ENCODE results near the gene HPCAL1. TPM values are rescaled to one million over a fixed set of nuclear protein-coding genes. Genes with fewer than 3 reads are reported as not detected.

HPCAL1 gene
- total and polyA plus RNA-seq, 2 experiments from 2014 or later: 8.3 to 25.4 TPM

DNA sequence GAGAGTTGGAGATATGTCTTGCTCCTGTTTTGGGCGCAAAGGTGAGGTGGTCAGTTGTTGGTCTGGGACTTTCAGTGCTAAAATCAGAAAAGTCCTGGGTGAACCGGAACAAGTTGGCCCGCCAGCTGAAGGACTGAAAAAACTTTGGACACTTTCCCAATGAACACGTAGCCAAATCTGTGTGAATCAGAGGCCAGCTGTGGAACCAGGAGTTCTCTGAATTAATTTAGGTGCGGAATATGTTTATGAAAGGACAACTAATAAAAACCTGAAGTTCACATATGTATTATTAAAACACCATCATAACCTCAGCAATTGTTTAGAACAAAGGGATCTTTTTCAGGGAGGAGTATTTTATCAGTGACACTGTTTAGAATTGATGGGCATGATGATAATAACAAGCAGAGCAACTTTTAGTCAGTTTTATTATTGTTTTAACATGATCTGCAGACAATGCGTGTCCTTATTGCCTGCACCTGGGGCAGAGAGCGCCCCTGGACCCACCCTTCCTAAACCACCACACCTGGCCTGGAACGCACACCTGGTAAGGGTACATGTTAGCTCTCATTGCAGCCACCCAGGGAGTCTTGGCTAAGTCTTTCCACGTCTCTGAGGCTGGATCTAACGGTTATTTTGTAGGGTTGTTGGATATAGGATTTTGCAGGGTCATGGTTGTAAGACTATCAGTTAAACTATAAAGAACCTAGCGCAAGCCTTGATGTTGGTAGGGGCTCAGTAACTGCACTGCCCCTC lies 155.3 kb downstream of the HPCAL1 start:
- no peaks in the 10 kb centered on the region for H3K9me2 ChIP-seq (ENCODE audit: insufficient read depth)
- H3K4me1 ChIP-seq (ENCODE audit: insufficient read depth): no peaks in the 10 kb centered on the region
- no peak overlapping the region for H3K27ac ChIP-seq (ENCODE audit: low read depth)
- Mint-ChIP-seq H3K27ac (no peak overlapping the region), H3K9me3 (no peaks in the 10 kb centered on the region), H3K4me3 (no peak overlapping the region), H3K36me3 (ENCODE audit: low read depth) (no peaks in the 10 kb centered on the region), H3K4me1 (no peaks in the 10 kb centered on the region), H3K27me3 (ENCODE audit: insufficient read depth, low read depth, poor library complexity) (peaks cover 3% of the 10 kb centered on the region)
- H3K27me3 ChIP-seq (ENCODE audit: insufficient read depth): no peaks in the 10 kb centered on the region
- H3K4me3 ChIP-seq: no peak overlapping the region
- no peaks in the 10 kb centered on the region for H4K20me1 ChIP-seq (replicated peaks; ENCODE audit: insufficient read depth)
- H2AFZ ChIP-seq: no peak overlapping the region
- no peaks in the 10 kb centered on the region for H3K79me2 ChIP-seq (replicated peaks; ENCODE audit: insufficient read depth)
- H3K36me3 ChIP-seq (ENCODE audit: insufficient read depth): no peaks in the 10 kb centered on the region
- H3F3A ChIP-seq (replicated peaks; ENCODE audit: low read depth): no peaks in the 10 kb centered on the region
- TF ChIP-seq, protein P1, sequence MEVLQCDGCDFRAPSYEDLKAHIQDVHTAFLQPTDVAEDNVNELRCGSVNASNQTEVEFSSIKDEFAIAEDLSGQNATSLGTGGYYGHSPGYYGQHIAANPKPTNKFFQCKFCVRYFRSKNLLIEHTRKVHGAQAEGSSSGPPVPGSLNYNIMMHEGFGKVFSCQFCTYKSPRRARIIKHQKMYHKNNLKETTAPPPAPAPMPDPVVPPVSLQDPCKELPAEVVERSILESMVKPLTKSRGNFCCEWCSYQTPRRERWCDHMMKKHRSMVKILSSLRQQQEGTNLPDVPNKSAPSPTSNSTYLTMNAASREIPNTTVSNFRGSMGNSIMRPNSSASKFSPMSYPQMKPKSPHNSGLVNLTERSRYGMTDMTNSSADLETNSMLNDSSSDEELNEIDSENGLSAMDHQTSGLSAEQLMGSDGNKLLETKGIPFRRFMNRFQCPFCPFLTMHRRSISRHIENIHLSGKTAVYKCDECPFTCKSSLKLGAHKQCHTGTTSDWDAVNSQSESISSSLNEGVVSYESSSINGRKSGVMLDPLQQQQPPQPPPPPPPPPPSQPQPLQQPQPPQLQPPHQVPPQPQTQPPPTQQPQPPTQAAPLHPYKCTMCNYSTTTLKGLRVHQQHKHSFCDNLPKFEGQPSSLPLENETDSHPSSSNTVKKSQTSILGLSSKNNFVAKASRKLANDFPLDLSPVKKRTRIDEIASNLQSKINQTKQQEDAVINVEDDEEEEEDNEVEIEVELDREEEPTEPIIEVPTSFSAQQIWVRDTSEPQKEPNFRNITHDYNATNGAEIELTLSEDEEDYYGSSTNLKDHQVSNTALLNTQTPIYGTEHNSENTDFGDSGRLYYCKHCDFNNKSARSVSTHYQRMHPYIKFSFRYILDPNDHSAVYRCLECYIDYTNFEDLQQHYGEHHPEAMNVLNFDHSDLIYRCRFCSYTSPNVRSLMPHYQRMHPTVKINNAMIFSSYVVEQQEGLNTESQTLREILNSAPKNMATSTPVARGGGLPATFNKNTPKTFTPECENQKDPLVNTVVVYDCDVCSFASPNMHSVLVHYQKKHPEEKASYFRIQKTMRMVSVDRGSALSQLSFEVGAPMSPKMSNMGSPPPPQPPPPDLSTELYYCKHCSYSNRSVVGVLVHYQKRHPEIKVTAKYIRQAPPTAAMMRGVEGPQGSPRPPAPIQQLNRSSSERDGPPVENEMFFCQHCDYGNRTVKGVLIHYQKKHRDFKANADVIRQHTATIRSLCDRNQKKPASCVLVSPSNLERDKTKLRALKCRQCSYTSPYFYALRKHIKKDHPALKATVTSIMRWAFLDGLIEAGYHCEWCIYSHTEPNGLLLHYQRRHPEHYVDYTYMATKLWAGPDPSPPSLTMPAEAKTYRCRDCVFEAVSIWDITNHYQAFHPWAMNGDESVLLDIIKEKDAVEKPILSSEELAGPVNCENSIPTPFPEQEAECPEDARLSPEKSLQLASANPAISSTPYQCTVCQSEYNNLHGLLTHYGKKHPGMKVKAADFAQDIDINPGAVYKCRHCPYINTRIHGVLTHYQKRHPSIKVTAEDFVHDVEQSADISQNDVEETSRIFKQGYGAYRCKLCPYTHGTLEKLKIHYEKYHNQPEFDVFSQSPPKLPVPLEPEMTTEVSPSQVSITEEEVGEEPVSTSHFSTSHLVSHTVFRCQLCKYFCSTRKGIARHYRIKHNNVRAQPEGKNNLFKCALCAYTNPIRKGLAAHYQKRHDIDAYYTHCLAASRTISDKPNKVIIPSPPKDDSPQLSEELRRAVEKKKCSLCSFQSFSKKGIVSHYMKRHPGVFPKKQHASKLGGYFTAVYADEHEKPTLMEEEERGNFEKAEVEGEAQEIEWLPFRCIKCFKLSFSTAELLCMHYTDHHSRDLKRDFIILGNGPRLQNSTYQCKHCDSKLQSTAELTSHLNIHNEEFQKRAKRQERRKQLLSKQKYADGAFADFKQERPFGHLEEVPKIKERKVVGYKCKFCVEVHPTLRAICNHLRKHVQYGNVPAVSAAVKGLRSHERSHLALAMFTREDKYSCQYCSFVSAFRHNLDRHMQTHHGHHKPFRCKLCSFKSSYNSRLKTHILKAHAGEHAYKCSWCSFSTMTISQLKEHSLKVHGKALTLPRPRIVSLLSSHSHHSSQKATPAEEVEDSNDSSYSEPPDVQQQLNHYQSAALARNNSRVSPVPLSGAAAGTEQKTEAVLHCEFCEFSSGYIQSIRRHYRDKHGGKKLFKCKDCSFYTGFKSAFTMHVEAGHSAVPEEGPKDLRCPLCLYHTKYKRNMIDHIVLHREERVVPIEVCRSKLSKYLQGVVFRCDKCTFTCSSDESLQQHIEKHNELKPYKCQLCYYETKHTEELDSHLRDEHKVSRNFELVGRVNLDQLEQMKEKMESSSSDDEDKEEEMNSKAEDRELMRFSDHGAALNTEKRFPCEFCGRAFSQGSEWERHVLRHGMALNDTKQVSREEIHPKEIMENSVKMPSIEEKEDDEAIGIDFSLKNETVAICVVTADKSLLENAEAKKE (CRISPR knock-in tag; IDR thresholded peaks at IDR 0.05): no peak
- TF ChIP-seq CREB1 (CRISPR knock-in tag; IDR thresholded peaks at IDR 0.05; ENCODE audit: low read depth) (no peak), ZNF114 (CRISPR knock-in tag; IDR thresholded peaks at IDR 0.05) (no peak), POLR2AphosphoS5 (IDR thresholded peaks at IDR 0.05; ENCODE audit: low read depth) (no peak), STAT1 (IDR thresholded peaks at IDR 0.05; ENCODE audit: unreplicated experiment) (no peak), JUNB (IDR thresholded peaks at IDR 0.05; ENCODE audit: unreplicated experiment) (no peak), ZNF331 (CRISPR knock-in tag; IDR thresholded peaks at IDR 0.05; ENCODE audit: low read depth) (no peak), EZH2phosphoT487 (IDR thresholded peaks at IDR 0.05; ENCODE audit: unreplicated experiment) (no peak)
- TF ChIP-seq, protein P2, sequence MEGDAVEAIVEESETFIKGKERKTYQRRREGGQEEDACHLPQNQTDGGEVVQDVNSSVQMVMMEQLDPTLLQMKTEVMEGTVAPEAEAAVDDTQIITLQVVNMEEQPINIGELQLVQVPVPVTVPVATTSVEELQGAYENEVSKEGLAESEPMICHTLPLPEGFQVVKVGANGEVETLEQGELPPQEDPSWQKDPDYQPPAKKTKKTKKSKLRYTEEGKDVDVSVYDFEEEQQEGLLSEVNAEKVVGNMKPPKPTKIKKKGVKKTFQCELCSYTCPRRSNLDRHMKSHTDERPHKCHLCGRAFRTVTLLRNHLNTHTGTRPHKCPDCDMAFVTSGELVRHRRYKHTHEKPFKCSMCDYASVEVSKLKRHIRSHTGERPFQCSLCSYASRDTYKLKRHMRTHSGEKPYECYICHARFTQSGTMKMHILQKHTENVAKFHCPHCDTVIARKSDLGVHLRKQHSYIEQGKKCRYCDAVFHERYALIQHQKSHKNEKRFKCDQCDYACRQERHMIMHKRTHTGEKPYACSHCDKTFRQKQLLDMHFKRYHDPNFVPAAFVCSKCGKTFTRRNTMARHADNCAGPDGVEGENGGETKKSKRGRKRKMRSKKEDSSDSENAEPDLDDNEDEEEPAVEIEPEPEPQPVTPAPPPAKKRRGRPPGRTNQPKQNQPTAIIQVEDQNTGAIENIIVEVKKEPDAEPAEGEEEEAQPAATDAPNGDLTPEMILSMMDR (conservative IDR thresholded peaks at IDR 0.05; ENCODE audit: low read depth in 2 of 2): no peak
- TF ChIP-seq, protein P3, sequence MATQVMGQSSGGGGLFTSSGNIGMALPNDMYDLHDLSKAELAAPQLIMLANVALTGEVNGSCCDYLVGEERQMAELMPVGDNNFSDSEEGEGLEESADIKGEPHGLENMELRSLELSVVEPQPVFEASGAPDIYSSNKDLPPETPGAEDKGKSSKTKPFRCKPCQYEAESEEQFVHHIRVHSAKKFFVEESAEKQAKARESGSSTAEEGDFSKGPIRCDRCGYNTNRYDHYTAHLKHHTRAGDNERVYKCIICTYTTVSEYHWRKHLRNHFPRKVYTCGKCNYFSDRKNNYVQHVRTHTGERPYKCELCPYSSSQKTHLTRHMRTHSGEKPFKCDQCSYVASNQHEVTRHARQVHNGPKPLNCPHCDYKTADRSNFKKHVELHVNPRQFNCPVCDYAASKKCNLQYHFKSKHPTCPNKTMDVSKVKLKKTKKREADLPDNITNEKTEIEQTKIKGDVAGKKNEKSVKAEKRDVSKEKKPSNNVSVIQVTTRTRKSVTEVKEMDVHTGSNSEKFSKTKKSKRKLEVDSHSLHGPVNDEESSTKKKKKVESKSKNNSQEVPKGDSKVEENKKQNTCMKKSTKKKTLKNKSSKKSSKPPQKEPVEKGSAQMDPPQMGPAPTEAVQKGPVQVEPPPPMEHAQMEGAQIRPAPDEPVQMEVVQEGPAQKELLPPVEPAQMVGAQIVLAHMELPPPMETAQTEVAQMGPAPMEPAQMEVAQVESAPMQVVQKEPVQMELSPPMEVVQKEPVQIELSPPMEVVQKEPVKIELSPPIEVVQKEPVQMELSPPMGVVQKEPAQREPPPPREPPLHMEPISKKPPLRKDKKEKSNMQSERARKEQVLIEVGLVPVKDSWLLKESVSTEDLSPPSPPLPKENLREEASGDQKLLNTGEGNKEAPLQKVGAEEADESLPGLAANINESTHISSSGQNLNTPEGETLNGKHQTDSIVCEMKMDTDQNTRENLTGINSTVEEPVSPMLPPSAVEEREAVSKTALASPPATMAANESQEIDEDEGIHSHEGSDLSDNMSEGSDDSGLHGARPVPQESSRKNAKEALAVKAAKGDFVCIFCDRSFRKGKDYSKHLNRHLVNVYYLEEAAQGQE (IDR thresholded peaks at IDR 0.05; ENCODE audit: unreplicated experiment): no peak
- ATAC-seq: no peak
- H3K4me2 ChIP-seq: no peak overlapping the region
- DNase-seq (ENCODE audit: low spot score): no peak

Data from GM23338 (cell line).